HT-29 (cell line): ENCODE data around the gene KRABD2.
A peak's percentile ranks its signal among the peaks of the same experiment; 100 is the strongest.
"Not testable (repeated sequence)": the region's sequence is repeated elsewhere in the genome, so short reads cannot be mapped to it uniquely, and the experiment has no call there.

Source experiments
- DNase-seq: peaks from one replicate; pipeline ENCODE4 v3.0.0-alpha.2; 2015; ENCODE audit warnings: low spot score

Gene KRABD2

DNA sequence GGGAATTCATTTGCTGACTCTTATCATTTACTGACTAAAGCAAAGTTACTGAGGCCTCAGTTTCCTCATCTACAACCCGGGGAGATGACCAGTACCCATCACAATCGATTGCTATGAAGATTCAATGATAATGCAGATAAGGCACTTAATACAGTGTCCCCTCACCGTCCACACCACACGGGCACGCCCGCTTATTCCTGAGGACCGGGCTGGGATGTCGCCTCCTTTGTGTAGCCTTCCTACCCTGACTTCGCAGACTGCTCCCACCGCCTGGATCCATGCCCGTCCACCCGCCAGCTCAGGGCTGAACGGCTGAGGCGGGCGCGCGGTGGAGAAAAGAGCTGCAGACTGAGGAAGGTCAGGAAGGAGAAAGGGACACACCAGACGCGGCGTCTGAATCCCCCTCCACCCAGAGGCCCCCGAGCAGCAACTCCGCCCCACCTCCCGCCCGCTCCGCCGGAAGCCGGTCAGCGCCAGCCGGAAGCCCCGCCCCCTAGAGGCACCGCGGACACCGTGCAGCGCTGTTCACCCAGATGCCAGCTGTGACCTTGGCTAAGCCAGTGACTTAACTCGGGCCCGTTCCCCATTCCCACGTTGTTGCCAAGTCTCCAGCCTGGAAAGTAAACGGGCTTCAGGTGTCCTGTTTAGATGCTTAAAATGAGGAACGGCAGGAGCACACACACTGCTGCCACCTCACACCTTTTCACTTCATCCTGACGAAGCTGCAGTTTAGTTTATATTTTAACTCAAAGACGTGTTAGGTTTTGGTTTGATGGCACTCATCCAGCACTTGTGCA, at the start of gene KRABD2:
Gene KRABD2 (minus strand): TSS at position 434 of the 797 bp plus-strand sequence.
- peak; percentile 84 for DNase-seq

GRCh38 chr17:8421571-8421970, 45.1 kb upstream of the KRABD2 start:
- DNase-seq = no peak

- DNase-seq = peak; percentile 33
Observed at GRCh38 chr17:8420041-8420934, 43.8 kb upstream of the KRABD2 start.

GRCh38 chr17:8419305-8419704, 42.8 kb upstream of the KRABD2 start:
- DNase-seq = no peak

GRCh38 chr17:8418471-8418870, 42.0 kb upstream of the KRABD2 start:
- DNase-seq = no peak

DNA sequence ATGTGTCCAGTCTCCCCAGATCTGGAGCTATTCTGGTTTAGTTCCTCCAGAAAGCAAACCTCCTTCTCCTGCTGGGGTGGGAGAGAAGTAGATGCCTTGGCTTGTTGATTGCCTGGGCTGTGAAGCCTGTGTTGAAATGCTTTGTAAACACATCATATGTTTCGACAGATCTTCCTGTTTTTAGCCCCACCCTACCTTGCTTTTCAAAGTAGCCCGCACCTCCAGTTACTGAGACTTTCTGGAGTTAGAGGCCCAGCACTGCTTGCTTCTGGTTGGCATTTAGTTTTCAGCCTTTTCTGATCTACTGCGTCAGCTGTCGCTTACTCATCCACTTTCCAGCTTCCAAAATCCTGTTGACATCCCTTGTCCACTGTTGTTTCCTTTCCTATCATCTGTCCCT, 41.3 kb upstream of the KRABD2 start:
- DNase-seq = no peak

DNA sequence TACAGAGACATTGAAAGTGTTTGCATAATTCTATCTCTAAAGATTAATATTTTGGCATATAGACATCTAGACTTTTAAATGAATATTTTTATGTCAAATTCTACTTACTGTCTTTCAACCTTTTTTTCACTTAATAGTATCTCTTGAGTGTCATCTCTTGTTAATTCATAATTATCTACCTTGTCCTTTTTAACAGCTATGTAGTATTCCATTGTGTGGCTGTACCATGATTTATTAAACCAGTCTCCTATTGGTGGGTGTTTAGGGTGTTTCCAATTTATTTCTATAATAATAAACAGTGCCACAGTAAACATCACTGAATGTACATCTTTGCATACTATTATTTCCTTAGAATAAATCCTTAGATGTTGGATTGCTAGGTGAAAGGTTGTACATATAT, 37.4 kb upstream of the KRABD2 start:
- DNase-seq = no peak

GRCh38 chr17:8413328-8413727, 36.8 kb upstream of the KRABD2 start:
- no peak for DNase-seq

DNA sequence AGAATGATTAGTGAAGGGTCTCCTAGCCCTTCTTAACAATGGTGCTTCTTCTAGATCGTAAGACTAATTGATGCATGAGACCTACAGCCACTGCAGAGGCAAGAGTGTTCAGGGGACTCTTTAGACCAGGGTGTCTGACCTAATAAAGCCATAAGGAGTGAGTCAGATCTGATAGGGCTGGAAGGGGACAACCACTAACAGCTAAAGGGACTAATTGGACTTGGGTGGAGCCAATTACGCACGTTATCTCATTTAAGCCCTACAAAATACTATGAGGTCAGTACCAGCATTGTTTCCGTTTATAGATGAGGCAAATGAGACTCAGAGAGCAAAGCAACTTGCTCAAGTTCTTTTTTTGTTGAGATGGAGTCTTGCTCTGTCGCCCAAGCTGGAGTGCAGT, 35.6 kb upstream of the KRABD2 start:
- no peak for DNase-seq

GRCh38 chr17:8410883-8411238, 34.4 kb upstream of the KRABD2 start:
- DNase-seq = no peak

GRCh38 chr17:8409966-8410882, 33.7 kb upstream of the KRABD2 start:
- peak; percentile 86 for DNase-seq

- DNase-seq = peak; percentile 79
Observed at GRCh38 chr17:8408371-8408770, 31.9 kb upstream of the KRABD2 start.

- DNase-seq = no peak
Observed at GRCh38 chr17:8406174-8406573, 29.7 kb upstream of the KRABD2 start.

DNA sequence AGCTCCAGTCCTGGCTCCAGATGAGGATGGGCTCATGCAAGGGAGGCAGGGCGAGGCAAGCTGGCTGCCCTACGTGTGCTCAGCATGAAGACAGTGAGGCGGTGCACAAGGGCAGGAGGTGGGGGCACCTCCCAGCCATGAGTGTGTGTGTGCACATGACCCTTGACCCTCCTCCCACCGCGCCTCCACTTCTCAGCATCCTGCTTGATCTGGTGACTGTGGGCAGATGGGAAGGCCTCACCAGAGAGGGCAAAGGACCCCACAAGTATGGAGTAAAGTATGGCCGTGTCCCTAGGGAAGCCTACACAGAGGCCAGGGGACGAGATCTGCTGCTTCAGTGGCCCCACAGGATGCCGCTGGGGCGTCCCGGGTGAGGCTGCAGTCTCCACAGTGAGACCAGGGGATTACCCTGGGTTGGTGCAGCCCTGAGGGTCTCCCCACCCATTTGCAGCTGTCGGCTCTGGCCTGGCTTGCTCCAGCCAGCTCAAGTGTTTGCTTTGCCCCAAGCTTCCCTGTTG, 29.1 kb upstream of the KRABD2 start:
- DNase-seq = no peak

DNA sequence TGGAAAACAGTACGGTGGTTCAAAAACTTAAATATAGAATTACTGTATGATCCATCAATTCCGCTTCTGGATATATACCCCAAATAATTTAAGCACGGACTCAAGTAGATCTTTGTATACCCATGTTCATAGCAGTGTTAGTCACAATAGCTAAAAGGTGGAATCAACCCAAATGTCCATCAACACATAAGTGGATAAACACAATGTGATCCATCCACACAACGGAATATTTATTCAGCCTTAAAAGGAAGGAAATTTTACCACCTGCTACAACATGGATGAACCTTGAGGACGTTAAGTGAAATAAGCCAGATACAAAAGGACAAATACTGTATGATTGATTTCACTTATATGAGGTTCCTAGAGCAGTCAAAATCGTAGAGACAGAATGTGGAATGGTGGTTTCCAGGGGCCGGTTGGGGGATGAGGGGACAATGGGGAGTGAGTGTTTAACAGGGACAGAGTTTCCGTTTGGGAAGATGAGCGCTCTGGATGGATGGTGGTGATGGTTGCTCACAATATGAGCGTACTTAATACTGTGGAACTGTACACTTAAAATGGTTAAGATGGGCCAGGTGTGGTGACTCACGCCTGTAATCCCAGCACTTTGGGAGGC, 26.5 kb upstream of the KRABD2 start:
- no peak for DNase-seq

DNA sequence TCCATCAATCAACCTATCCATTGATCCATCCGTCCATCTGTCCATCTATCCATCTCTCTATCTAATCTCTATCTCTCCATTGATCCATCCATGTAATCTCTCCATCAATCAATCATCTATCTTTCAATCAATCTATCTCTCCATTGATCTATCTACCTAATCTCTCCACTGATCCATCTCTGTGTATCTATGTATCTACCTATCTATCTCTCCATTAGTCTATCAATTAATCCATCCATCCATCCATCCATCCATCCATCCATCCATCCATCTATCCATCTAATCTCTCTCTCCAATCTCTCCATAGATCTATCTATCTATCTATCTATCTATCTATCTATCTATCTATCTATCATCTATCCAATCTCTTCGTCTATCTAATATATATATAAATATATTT, 24.6 kb upstream of the KRABD2 start:
- no peak for DNase-seq

DNA sequence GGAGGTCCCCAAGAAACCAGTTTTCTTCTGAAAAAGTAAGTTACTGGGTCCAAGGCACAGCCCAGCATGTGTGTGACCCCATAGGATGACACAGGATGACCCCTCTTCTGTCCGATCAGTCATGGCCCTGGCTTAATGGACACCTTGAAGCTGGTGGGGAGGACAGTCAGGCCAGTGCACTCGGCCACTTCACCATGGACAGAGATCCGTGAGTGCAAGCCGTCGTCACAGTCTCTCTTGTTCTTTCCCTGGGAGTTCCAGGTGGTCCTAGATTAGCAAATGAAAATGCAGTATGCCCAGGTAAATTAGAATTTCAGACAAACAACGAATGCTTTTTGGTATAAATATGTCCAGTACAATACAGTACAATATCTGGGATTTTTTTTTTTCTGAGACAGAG, 22.5 kb upstream of the KRABD2 start:
- no peak for DNase-seq

- DNase-seq = peak; percentile 31
Observed at GRCh38 chr17:8397636-8398035, 21.1 kb upstream of the KRABD2 start, which contains the start of gene RNF222. Gene RNF222 (minus strand): TSS chr17:8397827. CDS start chr17:8393461, 4,366 bp downstream.

GRCh38 chr17:8394497-8394896, 18.0 kb upstream of the KRABD2 start:
- not testable (repeated sequence) for DNase-seq

DNA sequence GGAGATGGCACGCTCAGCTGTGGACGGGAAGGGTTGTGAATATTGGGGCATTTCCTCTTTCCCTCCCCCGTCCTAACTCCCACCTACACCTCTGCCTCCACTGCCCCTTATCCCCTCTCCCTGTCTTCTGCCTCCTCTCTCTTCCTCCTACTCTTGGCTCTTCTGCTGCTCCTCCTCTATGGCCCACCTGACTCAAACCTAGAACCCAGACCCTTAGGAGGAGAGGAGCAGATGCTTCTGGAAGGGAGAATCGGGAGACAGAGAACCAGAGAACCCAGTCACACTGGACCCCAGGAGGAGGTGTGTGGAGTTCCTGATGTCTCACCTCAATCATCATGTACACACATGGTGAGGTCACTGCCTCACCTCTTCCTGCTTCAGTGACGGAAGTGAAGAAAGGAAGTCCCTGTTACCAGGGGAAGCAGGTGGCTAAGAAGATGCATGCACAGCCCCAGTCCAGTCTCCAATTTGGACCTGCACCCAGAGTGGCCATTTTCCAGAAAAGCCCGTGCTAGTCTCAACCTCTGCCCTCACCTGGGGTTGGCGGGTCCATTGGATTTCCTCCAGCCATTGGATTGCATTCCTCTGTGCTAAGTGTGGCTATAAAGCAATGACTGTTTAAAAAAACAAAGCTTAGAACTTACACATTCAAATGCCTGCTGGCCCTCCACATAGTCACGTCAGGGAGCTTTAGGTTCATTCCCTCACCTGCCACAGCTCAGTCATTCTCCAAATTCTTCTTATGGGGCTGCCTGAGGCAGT, 17.1 kb upstream of the KRABD2 start:
- DNase-seq = no peak
